BE2C (cell line): ENCODE measurements around the gene GRIN2A.

Source experiments
- DNase-seq: peaks from one replicate; pipeline ENCODE4 v3.0.0-alpha.2; 2020
- H3K27me3 ChIP-seq: fragments of 250-450 bp; sonication (Bioruptor Pico); 2 replicates; pipeline ENCODE4 v1.5.1; 2020; ENCODE audit warnings: mild to moderate bottlenecking
- H3K36me3 ChIP-seq: fragments of 250-450 bp; sonication (Bioruptor Pico); 2 replicates; pipeline ENCODE4 v1.5.1; 2020; ENCODE audit warnings: mild to moderate bottlenecking
- H3K4me1 ChIP-seq: fragments of 250-450 bp; sonication (Bioruptor Pico); 2 replicates; pipeline ENCODE4 v1.5.1; 2020
- H3K4me3 ChIP-seq: 2 replicates; pipeline ENCODE4 v1.5.1; 2011; ENCODE audit warnings: low read depth, low read length
- H3K9me3 ChIP-seq: fragments of 250-450 bp; sonication (Bioruptor Pico); 2 replicates; pipeline ENCODE4 v1.5.1; 2020
- TF ChIP-seq, protein P1 (sequence below): IDR thresholded peaks from 2 replicates; pipeline ENCODE4 v1.5.1; 2012; ENCODE audit warnings: mild to moderate bottlenecking, low read depth, low read length

Gene GRIN2A

DNA sequence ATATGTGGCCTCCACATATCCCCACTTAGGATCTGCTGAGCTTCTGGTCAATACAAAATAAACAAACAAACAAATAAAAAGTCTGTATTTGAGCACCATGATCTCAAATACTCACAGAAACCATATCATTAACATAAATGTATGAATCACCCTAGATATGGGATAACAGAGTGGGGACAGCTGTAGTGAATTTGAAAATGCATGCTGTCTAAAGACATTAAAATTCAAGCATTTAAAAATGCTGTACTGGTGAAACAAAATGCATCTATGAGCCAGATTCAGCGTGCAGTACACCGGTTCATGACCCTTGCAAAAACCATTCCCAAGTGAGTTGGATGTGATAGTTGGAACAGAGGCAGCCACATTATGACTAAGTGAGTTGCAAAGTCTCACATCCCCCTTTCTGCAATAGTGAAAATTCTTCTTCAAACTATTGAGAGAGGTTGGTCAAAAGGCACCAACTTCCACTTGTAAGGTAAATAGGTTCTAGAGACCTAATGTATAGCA is 12.3 kb downstream of the GRIN2A start:
- no peak for DNase-seq
- Histone ChIP-seq H3K4me1 (no peaks in the 10 kb centered on the region), H3K9me3 (no peaks in the 10 kb centered on the region), H3K36me3 (no peaks in the 10 kb centered on the region), H3K4me3 (no peak overlapping the region), H3K27me3 (no peaks in the 10 kb centered on the region)
- TF ChIP-seq, protein P1, sequence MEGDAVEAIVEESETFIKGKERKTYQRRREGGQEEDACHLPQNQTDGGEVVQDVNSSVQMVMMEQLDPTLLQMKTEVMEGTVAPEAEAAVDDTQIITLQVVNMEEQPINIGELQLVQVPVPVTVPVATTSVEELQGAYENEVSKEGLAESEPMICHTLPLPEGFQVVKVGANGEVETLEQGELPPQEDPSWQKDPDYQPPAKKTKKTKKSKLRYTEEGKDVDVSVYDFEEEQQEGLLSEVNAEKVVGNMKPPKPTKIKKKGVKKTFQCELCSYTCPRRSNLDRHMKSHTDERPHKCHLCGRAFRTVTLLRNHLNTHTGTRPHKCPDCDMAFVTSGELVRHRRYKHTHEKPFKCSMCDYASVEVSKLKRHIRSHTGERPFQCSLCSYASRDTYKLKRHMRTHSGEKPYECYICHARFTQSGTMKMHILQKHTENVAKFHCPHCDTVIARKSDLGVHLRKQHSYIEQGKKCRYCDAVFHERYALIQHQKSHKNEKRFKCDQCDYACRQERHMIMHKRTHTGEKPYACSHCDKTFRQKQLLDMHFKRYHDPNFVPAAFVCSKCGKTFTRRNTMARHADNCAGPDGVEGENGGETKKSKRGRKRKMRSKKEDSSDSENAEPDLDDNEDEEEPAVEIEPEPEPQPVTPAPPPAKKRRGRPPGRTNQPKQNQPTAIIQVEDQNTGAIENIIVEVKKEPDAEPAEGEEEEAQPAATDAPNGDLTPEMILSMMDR: no peak

DNA sequence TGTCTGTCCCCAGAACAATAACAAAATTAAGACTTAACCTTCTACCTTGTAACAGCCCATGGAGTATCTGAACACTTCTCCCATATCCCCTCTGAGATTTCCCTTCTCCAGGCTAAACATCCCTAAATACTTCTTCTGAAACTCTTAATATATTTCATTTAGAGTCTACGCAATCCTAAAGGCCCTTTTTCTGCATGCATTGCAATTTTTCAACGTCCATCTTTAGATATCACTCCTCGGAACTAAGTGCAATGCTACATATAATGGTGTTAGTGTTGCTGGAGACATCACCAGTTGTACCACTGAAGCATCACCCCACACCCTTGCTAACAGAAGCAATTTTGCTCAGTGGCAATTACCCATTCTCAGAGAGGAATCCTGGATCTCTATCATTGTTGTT is 13.2 kb downstream of the GRIN2A start:
- DNase-seq: no peak
- TF ChIP-seq, protein P1: no peak
- H3K27me3 ChIP-seq: no peaks in the 10 kb centered on the region
- H3K36me3 ChIP-seq: no peaks in the 10 kb centered on the region
- no peaks in the 10 kb centered on the region for H3K9me3 ChIP-seq
- no peak overlapping the region for H3K4me3 ChIP-seq
- no peaks in the 10 kb centered on the region for H3K4me1 ChIP-seq

DNA sequence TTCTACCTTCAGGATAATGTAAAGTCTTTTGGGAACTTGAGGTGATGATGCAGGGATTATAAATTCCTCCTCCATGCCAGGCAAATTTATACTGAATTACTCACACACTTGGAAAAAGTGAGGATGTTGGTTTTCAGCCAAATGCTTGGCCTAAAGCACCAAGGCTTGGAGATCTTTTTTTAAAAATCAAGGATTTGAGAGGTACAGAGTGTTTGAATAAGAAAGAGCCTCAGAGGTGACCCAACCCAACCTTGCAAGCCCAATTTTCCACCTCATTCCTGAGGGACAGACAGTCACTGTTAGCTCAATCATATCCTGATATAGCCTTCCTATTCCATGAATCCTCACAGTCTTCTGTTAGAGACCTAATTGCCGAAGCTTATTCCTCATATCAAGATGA is 14.0 kb downstream of the GRIN2A start:
- Histone ChIP-seq H3K4me1 (no peaks in the 10 kb centered on the region), H3K4me3 (no peak overlapping the region), H3K9me3 (no peaks in the 10 kb centered on the region), H3K36me3 (no peaks in the 10 kb centered on the region), H3K27me3 (no peaks in the 10 kb centered on the region)
- no peak for DNase-seq
- TF ChIP-seq, protein P1: no peak

DNA sequence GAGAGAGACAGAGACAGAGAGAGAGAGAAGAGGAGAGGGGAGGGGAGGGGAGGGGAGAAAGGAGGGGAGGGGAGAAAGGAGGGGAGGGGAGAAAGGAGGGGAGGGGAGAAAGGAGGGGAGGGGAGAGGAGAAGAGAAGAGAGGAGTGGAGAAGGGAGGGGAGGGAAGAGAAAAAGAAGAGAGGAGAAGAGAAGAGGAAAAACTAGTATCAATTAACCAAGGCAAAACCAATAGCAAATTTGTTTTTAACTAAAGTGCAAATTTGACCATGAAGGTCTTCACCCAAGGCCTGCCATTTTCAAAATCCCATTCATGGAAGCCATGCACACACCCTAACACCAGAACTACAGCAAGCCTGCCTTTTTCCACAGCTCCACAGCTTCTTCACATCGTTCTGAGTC is 16.6 kb downstream of the GRIN2A start:
- DNase-seq: no peak
- Histone ChIP-seq H3K27me3 (no peaks in the 10 kb centered on the region), H3K9me3 (no peaks in the 10 kb centered on the region), H3K4me3 (no peak overlapping the region), H3K4me1 (no peaks in the 10 kb centered on the region), H3K36me3 (no peaks in the 10 kb centered on the region)
- TF ChIP-seq, protein P1: no peak

DNA sequence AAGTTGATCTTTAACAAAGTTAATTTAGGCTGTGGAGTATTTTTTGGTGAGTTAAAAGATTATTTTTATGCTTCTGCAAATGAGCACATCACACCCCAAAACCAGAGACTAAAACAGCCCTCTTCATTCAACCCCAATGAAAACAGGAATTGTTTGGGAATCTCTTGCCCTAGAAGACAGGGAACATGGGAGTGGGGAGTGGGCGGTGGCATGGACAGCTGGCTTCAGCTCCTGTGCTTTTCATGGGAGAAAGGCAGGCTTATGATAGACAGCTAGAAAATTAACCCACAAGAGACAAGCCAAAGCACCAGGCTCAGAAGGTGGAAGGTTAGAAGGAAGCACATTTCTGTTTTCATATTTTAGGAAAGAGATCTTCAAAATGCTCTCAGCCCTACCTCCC is 19.2 kb downstream of the GRIN2A start:
- Histone ChIP-seq H3K9me3 (no peaks in the 10 kb centered on the region), H3K36me3 (no peaks in the 10 kb centered on the region), H3K27me3 (no peaks in the 10 kb centered on the region), H3K4me3 (no peak overlapping the region), H3K4me1 (no peaks in the 10 kb centered on the region)
- DNase-seq: no peak
- TF ChIP-seq, protein P1: no peak

DNA sequence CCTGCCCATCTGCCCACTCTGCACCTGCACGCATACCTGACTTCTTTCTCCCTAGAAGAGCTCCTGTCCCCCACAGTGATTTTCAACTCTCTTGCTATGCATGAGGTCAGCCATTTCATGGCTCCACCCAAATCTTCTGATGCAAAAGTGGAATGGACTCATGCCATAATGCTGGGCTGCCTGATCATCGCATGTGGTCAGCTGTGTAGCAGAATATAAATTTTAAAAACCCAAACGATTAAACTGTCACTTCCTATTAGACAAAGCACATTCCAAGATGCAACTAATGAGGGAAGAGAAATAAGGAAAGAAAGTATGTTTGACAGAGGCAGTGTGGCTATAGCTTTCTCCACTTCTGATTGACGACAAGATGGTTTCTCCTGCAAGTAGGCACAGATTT is 26.1 kb downstream of the GRIN2A start:
- no peak overlapping the region for H3K4me3 ChIP-seq
- no peaks in the 10 kb centered on the region for H3K36me3 ChIP-seq
- no peaks in the 10 kb centered on the region for H3K4me1 ChIP-seq
- no peaks in the 10 kb centered on the region for H3K9me3 ChIP-seq
- no peak for DNase-seq
- no peaks in the 10 kb centered on the region for H3K27me3 ChIP-seq
- TF ChIP-seq, protein P1: no peak
